OCI-LY7 (cell line): ENCODE data around the gene DET1. TPM values are rescaled to one million over a fixed set of nuclear protein-coding genes. Genes with fewer than 3 reads are reported as not detected.

Source experiments
- BruUV-seq: library from RNA; stranded (reverse); fragments of 400-500 nt; replicated peaks from 2 replicates; lab custom pipeline; 2021; lab: Mats Ljungman, UMichigan
- CTCF ChIA-PET: fragments of 300-600 bp; sonication (Branson Sonifier 250); formaldehyde crosslinking; loops from one replicate; lab custom pipeline; 2022; ENCODE audit warnings: antibody characterized with exemption; ENCODE audit not compliant: unreplicated experiment; lab: Charles Lee
- POLR2A ChIA-PET: fragments of 300-600 bp; sonication (Branson Sonifier 250); formaldehyde crosslinking; loops from one replicate; lab custom pipeline; 2022; ENCODE audit warnings: antibody characterized with exemption; lab: Charles Lee
- DNase-seq: peaks from one replicate; pipeline ENCODE4 v3.0.0-alpha.2; 2015; ENCODE audit warnings: low spot score
- H2AFZ ChIP-seq: fragments of 200-600 bp; sonication (generic), shearing (Covaris generic); 2 replicates; pipeline ENCODE4 v1.6.1; 2014; ENCODE audit warnings: mild to moderate bottlenecking, antibody characterized with exemption, low read length, moderate library complexity
- H3K27ac ChIP-seq: fragments of 200-600 bp; sonication (generic); 2 replicates; pipeline ENCODE4 v1.5.1; 2014; ENCODE audit warnings: mixed run types, low read depth, mild to moderate bottlenecking, moderate library complexity, low read length, inconsistent platforms; ENCODE audit not compliant: poor library complexity, severe bottlenecking
- H3K36me3 ChIP-seq: fragments of 200-600 bp; sonication (generic); 2 replicates; pipeline ENCODE4 v1.6.1; 2014; ENCODE audit warnings: mild to moderate bottlenecking, antibody characterized with exemption, low read length, moderate library complexity, mixed read lengths; ENCODE audit not compliant: insufficient read depth
- H3K4me1 ChIP-seq: fragments of 200-600 bp; sonication (generic); 2 replicates; pipeline ENCODE4 v1.5.1; 2014; ENCODE audit warnings: mild to moderate bottlenecking, low read length; ENCODE audit not compliant: insufficient read depth, poor library complexity, severe bottlenecking
- H3K4me2 ChIP-seq: fragments of 200-600 bp; sonication (generic); 2 replicates; pipeline ENCODE4 v1.6.1; 2014; ENCODE audit warnings: mild to moderate bottlenecking, low read length
- H3K4me3 ChIP-seq: fragments of 200-600 bp; sonication (generic); 2 replicates; pipeline ENCODE4 v1.5.1; 2014; ENCODE audit warnings: mild to moderate bottlenecking, low read depth, low read length; ENCODE audit not compliant: poor library complexity, severe bottlenecking
- H3K79me2 ChIP-seq: fragments of 200-600 bp; sonication (generic); 2 replicates; pipeline ENCODE4 v1.6.1; 2016; ENCODE audit warnings: low read depth, mild to moderate bottlenecking, low read length, moderate library complexity, mixed read lengths; ENCODE audit not compliant: insufficient read depth
- H3K9me2 ChIP-seq: fragments of 200-600 bp; sonication (generic); 2 replicates; pipeline ENCODE4 v1.6.1; 2016; ENCODE audit warnings: mild to moderate bottlenecking, low read length, mixed read lengths; ENCODE audit not compliant: insufficient read depth
- H3K9me3 ChIP-seq: fragments of 200-600 bp; sonication (generic); 2 replicates; pipeline ENCODE4 v1.6.1; 2014; ENCODE audit warnings: mild to moderate bottlenecking, mixed run types, low read length, mixed read lengths
- H4K20me1 ChIP-seq: fragments of 200-600 bp; sonication (generic); 2 replicates; pipeline ENCODE4 v1.6.1; 2014; ENCODE audit warnings: mild to moderate bottlenecking, antibody characterized with exemption, low read length, moderate library complexity, mixed read lengths; ENCODE audit not compliant: insufficient read depth
- CTCF ChIP-seq: fragments of 200-600 bp; sonication (generic); conservative IDR thresholded peaks from 2 replicates; pipeline ENCODE4 v1.5.1; 2014; ENCODE audit warnings: mild to moderate bottlenecking, antibody characterized with exemption, low read length, moderate library complexity, mixed read lengths
- EZH2phosphoT487 ChIP-seq: fragments of 200-600 bp; sonication (generic); IDR thresholded peaks from 2 replicates; pipeline ENCODE4 v1.6.1; 2018; ENCODE audit warnings: low read depth, borderline replicate concordance, mild to moderate bottlenecking, mixed run types, antibody characterized with exemption, low read length, moderate library complexity, mixed read lengths
- intact Hi-C: fragments of 100-400 bp; cut with micrococcal nuclease; formaldehyde crosslinking; loops from one replicate; pipeline ENCODE4 v1.10.0; 2022; ENCODE audit not compliant: unreplicated experiment
- total RNA-seq, 2 experiments: library from RNA; depleted of rRNA in 1 of 2; stranded (reverse); fragments of >200 nt in 1 of 2; shearing (Covaris generic) in 1 of 2; gene quantifications; 2 replicates each; pipeline ENCODE4 v1.2.3, GENCODE V29; 2014 to 2022

DET1 gene
- total RNA-seq, 2 experiments from 2014 or later = 9.7 to 9.8 TPM

GRCh38 chr15:88533376-88533775, 13.1 kb downstream of the DET1 start:
- no peak for DNase-seq
- Histone ChIP-seq H3K27ac (no peak overlapping the region), H3K4me3 (no peak overlapping the region), H3K9me2 (no peaks in the 10 kb centered on the region), H3K4me1 (no peaks in the 10 kb centered on the region), H3K36me3 (peaks cover 29% of the 10 kb centered on the region), H2AFZ (no peak overlapping the region), H3K4me2 (no peak overlapping the region), H3K9me3 (0 out of 2 replicates have a peak, but pooled peaks cover 5% of the 10 kb centered on the region), H4K20me1 (no peaks in the 10 kb centered on the region), H3K79me2 (no peaks in the 10 kb centered on the region)
- ChIA-PET CTCF (no interaction called here), POLR2A (interaction anchor here (0.8 kb wide), 1 partner anchor 82 kb away, joined by 3 read pairs; no protein-coding TSS in a partner anchor)
- TF ChIP-seq CTCF = no peak
- no peak for TF ChIP-seq EZH2phosphoT487
- intact Hi-C loops = no loop called here
- BruUV-seq = no TSS peak

DNA sequence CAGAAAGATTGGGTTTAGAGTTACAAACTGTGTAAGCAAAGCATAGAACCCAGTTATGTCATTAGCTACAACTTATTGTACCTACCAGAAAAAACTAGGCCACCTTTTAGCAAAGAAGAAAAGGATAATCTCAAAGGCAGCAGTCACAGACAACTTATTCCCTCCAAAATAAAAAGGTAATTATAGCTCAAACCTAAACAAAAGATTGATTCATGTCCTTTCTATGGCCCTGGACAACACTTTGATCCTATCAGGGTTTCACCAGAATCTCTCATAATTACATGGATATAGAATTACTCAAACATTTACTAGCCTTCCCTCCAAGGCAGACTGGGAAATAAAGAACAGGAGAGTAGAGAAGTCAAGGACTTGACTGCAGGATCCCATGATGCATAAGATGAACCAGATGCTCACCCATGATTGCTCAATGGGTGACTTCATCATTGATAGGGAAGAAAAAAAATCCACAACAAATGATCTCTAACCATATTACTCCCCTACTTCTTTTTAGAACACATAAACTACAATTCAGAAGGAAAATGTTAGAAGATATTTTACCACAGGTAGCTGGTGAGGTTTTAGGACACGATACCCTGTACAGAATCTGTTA, 17.4 kb downstream of the DET1 start:
- no peak overlapping the region for H3K4me2 ChIP-seq
- no peaks in the 10 kb centered on the region for H3K4me1 ChIP-seq
- BruUV-seq = no TSS peak
- DNase-seq = no peak
- TF ChIP-seq EZH2phosphoT487 (no peak), CTCF (no peak)
- POLR2A ChIA-PET = interaction anchor here (0.6 to 1.6 kb wide), 3 partner anchors 19 to 304 kb away, joined by 3 read pairs; no protein-coding TSS in a partner anchor
- CTCF ChIA-PET = no interaction called here
- peaks cover 16% of the 10 kb centered on the region; the same call in 1 of the 2 replicates for H3K9me3 ChIP-seq
- peaks cover 63% of the 10 kb centered on the region for H3K36me3 ChIP-seq
- H3K27ac ChIP-seq = no peak overlapping the region
- no peaks in the 10 kb centered on the region for H3K79me2 ChIP-seq
- no peak overlapping the region for H2AFZ ChIP-seq
- H4K20me1 ChIP-seq = no peaks in the 10 kb centered on the region
- H3K9me2 ChIP-seq = no peaks in the 10 kb centered on the region
- H3K4me3 ChIP-seq = no peak overlapping the region
- intact Hi-C loops = no loop called here

- peaks cover 65% of the 10 kb centered on the region for H3K36me3 ChIP-seq
- H3K4me3 ChIP-seq = no peak overlapping the region
- CTCF ChIA-PET = no interaction called here
- H3K4me1 ChIP-seq = no peaks in the 10 kb centered on the region
- DNase-seq = no peak
- H3K9me2 ChIP-seq = no peaks in the 10 kb centered on the region
- H3K27ac ChIP-seq = no peak overlapping the region
- intact Hi-C loops = no loop called here
- TF ChIP-seq EZH2phosphoT487 (no peak), CTCF (no peak)
- BruUV-seq = no TSS peak
- POLR2A ChIA-PET = no interaction called here
- no peaks in the 10 kb centered on the region for H3K79me2 ChIP-seq
- peaks cover 11% of the 10 kb centered on the region; the same call in 1 of the 2 replicates for H3K9me3 ChIP-seq
- H4K20me1 ChIP-seq = no peaks in the 10 kb centered on the region
- H2AFZ ChIP-seq = no peak overlapping the region
- H3K4me2 ChIP-seq = no peak overlapping the region
Measured at GRCh38 chr15:88526247-88526879, 20.1 kb downstream of the DET1 start.
